HepG2 (cell line): ENCODE measurements around the gene STX12. TPM values are rescaled to one million over a fixed set of nuclear protein-coding genes. Genes with fewer than 3 reads are reported as not detected.

ENCODE experiments used
- ATF7-NPFF ChIP-seq: sonication (generic); formaldehyde crosslinking; IDR thresholded peaks from 2 replicates; pipeline ENCODE4 v1.8.1; 2023; ENCODE audit warnings: mild to moderate bottlenecking, low read depth, missing genetic modification reagents, moderate library complexity
- BCL6 ChIP-seq: IDR thresholded peaks from 2 replicates; pipeline ENCODE4 v1.6.1; 2016; ENCODE audit warnings: missing genetic modification reagents, missing compliant biosample characterization
- CSRNP2 ChIP-seq: sonication (generic); formaldehyde crosslinking; conservative IDR thresholded peaks from 2 replicates; pipeline ENCODE4 v1.8.0; 2022; ENCODE audit warnings: low read depth, missing genetic modification reagents
- ELK4 ChIP-seq: sonication (generic); formaldehyde crosslinking; IDR thresholded peaks from 2 replicates; pipeline ENCODE4 v1.9.0; 2021; ENCODE audit warnings: missing genetic modification reagents, borderline replicate concordance
- FIP1L1 ChIP-seq: fragments of 200-400 bp; formaldehyde crosslinking; IDR thresholded peaks from 2 replicates; pipeline ENCODE4 v1.6.1; 2018; ENCODE audit warnings: low read depth, mild to moderate bottlenecking, low read length, moderate library complexity, borderline replicate concordance; ENCODE audit not compliant: insufficient read depth
- FOXP4 ChIP-seq: sonication (generic); formaldehyde crosslinking; IDR thresholded peaks from 2 replicates; pipeline ENCODE4 v1.4.0; 2020; ENCODE audit warnings: missing genetic modification reagents
- HDAC6 ChIP-seq: fragments of 200-600 bp; sonication (generic); IDR thresholded peaks from 2 replicates; pipeline ENCODE4 v1.7.0; 2017; ENCODE audit warnings: mild to moderate bottlenecking, antibody characterized with exemption, low read length, low read depth
- MYC ChIP-seq: sonication (generic); formaldehyde crosslinking; IDR thresholded peaks from 2 replicates; pipeline ENCODE4 v1.9.0; 2021; ENCODE audit warnings: missing genetic modification reagents, borderline replicate concordance
- MYPOP ChIP-seq: sonication (generic); formaldehyde crosslinking; IDR thresholded peaks from 2 replicates; pipeline ENCODE4 v1.8.1; 2023; ENCODE audit warnings: mild to moderate bottlenecking, moderate library complexity, missing genetic modification reagents
- RAD51 ChIP-seq: fragments of 450-650 bp; IDR thresholded peaks from 2 replicates; pipeline ENCODE4 v1.6.1; 2016; ENCODE audit warnings: borderline replicate concordance
- STAG1 ChIP-seq: sonication (generic); formaldehyde crosslinking; IDR thresholded peaks from 2 replicates; pipeline ENCODE4 v1.4.0; 2020; ENCODE audit warnings: missing genetic modification reagents
- ZC3H13 ChIP-seq: sonication (generic); formaldehyde crosslinking; IDR thresholded peaks from 2 replicates; pipeline ENCODE4 v1.8.1; 2023; ENCODE audit warnings: mild to moderate bottlenecking, missing genetic modification reagents, moderate library complexity
- ZC3H4 ChIP-seq: sonication (generic); formaldehyde crosslinking; IDR thresholded peaks from 2 replicates; pipeline ENCODE4 v1.4.0; 2020; ENCODE audit warnings: missing genetic modification reagents, borderline replicate concordance
- ZMAT3 ChIP-seq: sonication (generic); formaldehyde crosslinking; conservative IDR thresholded peaks from 2 replicates; pipeline ENCODE4 v1.7.0; 2021; ENCODE audit warnings: missing genetic modification reagents
- ZNF274 ChIP-seq: sonication (generic); formaldehyde crosslinking; IDR thresholded peaks from 2 replicates; pipeline ENCODE4 v1.5.1; 2020; ENCODE audit warnings: mild to moderate bottlenecking, missing genetic modification reagents
- ZNF337 ChIP-seq: sonication (generic); formaldehyde crosslinking; IDR thresholded peaks from 2 replicates; pipeline ENCODE4 v1.5.1; 2020; ENCODE audit warnings: missing genetic modification reagents, low read depth, mild to moderate bottlenecking, borderline replicate concordance
- ZNF431 ChIP-seq: sonication (generic); formaldehyde crosslinking; IDR thresholded peaks from 2 replicates; pipeline ENCODE4 v1.9.0; 2022; ENCODE audit warnings: missing genetic modification reagents, low read depth, mild to moderate bottlenecking, borderline replicate concordance
- ZNF558 ChIP-seq: sonication (generic); formaldehyde crosslinking; IDR thresholded peaks from 2 replicates; pipeline ENCODE4 v1.9.0; 2022; ENCODE audit warnings: mild to moderate bottlenecking, missing genetic modification reagents, borderline replicate concordance
- ZNF777 ChIP-seq: sonication (generic); formaldehyde crosslinking; IDR thresholded peaks from 2 replicates; pipeline ENCODE4 v1.4.0; 2020; ENCODE audit warnings: missing genetic modification reagents
- ZNF780A ChIP-seq: sonication (generic); formaldehyde crosslinking; IDR thresholded peaks from 2 replicates; pipeline ENCODE4 v1.8.0; 2022; ENCODE audit warnings: mild to moderate bottlenecking, missing genetic modification reagents, moderate library complexity
- polyA plus RNA-seq, 8 experiments: library from polyadenylated mRNA; depleted of rRNA in 3 of 8; stranded (reverse) in 7 of 8; unstranded in 1 of 8; fragments of >200 nt; fragmentation: Illumina TruSeq in 4 of 8; extraction: Trizol in 4 of 8; gene quantifications; 2 replicates each; pipeline versions ENCODE4 v1.2.1 to v1.2.3, GENCODE V29; 2011 to 2016; ENCODE audit warnings: low read depth in 4 of 8, missing spikeins in 1 of 8, mixed read lengths in 1 of 8; ENCODE audit not compliant: insufficient read depth in 1 of 8
- total RNA-seq, 5 experiments: library from RNA; depleted of rRNA; stranded (reverse); fragments of >200 nt; fragmentation: Illumina TruSeq; extraction: Trizol; gene quantifications; 2 replicates each; pipeline ENCODE4 v1.2.3, GENCODE V29; 2016; ENCODE audit warnings: low read depth in 1 of 5

Gene STX12
- total and polyA plus RNA-seq, 2 of the 13 experiments (the other 11 are each of a cell fraction or from before 2014, with no cell fraction given): 9.0 to 19.7 TPM

DNA sequence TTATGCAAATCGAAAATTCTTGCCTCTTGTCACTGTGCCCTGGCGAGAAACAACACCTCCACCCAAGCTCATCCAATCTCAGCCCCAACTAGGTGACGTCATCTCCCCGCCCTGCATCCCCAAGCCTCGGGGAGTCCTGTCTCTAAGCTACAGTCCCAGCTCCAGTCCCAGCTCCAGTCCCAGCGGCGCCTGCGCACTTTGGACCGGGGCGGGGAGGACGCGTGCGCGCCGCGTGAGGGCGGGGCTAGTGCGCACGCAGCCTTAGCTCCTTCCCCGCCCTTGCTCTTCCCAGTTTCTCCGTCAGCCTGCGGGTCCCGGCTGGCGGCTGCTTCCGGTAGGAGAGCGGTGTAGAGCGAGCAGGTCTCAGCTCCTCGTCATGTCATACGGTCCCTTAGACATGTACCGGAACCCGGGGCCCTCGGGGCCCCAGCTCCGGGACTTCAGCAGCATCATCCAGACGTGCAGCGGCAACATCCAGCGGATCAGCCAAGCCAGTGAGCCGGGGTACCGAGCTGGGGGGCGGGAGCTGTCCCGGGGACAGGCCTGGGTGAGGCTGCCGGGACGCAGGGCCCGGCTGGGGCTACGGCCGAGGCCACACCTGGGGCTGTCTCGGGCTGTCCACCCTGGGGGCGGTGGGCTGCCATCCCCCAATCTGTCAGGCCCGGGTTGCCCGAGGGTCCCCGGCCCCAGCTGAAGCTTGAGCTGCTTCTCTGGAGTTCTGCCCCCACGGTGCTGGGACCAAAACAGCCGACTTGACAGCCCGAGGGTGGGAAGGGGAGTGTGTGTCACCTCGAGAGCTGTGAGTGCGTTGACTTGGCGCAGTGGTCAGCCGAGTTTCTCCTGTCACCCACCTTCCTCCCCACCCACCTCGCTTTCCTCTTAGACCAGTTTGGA is at the start of gene STX12 (continued):
- peak; percentile 12; the same call in 1 of the 2 replicates for TF ChIP-seq FOXP4
- peak; percentile 78; the same call in 1 of the 2 replicates for TF ChIP-seq MYC (CRISPR knock-in tag)
- 0 out of 2 replicates have a peak, but pooled peaks have one; percentile 30 for TF ChIP-seq ZNF780A (CRISPR knock-in tag)
- no peak for TF ChIP-seq CSRNP2 (CRISPR knock-in tag)
- TF ChIP-seq ZNF274 (CRISPR knock-in tag): peak; percentile 66; the same call in 1 of the 2 replicates
- TF ChIP-seq BCL6: no peak
- no peak; the same call in 1 of the 2 replicates for TF ChIP-seq ZNF777
- peak; percentile 70; the same call in 1 of the 2 replicates for TF ChIP-seq MYPOP
- 0 out of 2 replicates have a peak, but pooled peaks have one; percentile 57 for TF ChIP-seq ZNF431 (CRISPR knock-in tag)
- no peak for TF ChIP-seq ZC3H13 (CRISPR knock-in tag)
- no peak for TF ChIP-seq STAG1 (CRISPR knock-in tag)
- TF ChIP-seq FIP1L1: no peak
- TF ChIP-seq ZNF337: no peak
- no peak for TF ChIP-seq ZC3H4 (CRISPR knock-in tag)
- peak; percentile 68; the same call in 1 of the 2 replicates for TF ChIP-seq ZMAT3 (CRISPR knock-in tag)
- TF ChIP-seq RAD51: no peak
- TF ChIP-seq ELK4 (CRISPR knock-in tag): no peak
- TF ChIP-seq ATF7-NPFF: no peak
- no peak for TF ChIP-seq HDAC6
- peak; percentile 29; the same call in 1 of the 2 replicates for TF ChIP-seq ZNF558 (CRISPR knock-in tag)
